Activated CD4-positive, alpha-beta T cell treated with anti-CD3 and anti-CD28 coated beads for 24 hours (primary cell): Measurements from ENCODE around the gene NEK10.
"Not testable (repeated sequence)": the region's sequence is repeated elsewhere in the genome, so short reads cannot be mapped to it uniquely, and the experiment has no call there.

Experiments
- DNase-seq, 2 donors: peaks; one replicate each; pipeline ENCODE4 v3.0.0-alpha.2; 2020; ENCODE audit warnings: low read depth in 2 of 2

NEK10 gene

DNA sequence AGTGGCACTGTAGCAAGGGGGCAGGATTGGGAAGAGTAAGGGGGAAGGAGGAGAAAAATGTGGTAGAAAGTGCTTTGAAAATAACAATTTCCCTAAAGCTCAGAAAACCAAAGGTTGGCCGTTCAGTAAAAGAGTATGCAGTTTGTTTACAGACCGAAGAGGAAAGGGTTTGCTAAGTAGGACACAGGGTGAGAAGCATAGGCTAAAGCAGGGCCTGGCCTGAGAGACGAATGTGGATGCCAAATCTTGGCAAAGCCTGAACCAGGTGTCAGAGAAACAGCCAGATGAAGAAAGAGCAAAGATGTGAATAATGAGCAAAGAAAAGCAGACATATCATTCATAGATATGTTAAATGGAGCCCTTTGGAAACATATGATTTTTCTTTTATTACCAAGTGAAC lies 17.1 kb downstream of the NEK10 start:
- DNase-seq: no peak

DNA sequence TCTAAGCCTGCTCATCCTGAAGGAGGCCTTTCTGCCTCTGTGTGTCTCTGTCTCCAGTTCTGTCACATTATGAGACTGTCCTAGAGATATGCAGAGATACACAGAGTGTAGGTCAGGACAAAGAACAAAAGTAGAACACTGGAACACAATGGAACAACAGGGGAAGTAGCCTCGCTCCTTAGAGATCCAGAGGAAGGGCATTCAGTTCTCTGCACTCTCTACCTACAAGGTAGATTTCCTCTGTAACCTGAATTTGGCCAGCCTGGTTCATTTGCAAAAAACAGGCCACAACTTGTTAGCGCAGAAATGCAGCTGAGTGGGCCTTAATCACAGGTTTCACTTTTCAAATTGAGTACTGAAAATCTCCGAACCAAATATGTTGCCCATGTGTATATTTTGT lies 19.4 kb downstream of the NEK10 start:
- DNase-seq: no peak

DNA sequence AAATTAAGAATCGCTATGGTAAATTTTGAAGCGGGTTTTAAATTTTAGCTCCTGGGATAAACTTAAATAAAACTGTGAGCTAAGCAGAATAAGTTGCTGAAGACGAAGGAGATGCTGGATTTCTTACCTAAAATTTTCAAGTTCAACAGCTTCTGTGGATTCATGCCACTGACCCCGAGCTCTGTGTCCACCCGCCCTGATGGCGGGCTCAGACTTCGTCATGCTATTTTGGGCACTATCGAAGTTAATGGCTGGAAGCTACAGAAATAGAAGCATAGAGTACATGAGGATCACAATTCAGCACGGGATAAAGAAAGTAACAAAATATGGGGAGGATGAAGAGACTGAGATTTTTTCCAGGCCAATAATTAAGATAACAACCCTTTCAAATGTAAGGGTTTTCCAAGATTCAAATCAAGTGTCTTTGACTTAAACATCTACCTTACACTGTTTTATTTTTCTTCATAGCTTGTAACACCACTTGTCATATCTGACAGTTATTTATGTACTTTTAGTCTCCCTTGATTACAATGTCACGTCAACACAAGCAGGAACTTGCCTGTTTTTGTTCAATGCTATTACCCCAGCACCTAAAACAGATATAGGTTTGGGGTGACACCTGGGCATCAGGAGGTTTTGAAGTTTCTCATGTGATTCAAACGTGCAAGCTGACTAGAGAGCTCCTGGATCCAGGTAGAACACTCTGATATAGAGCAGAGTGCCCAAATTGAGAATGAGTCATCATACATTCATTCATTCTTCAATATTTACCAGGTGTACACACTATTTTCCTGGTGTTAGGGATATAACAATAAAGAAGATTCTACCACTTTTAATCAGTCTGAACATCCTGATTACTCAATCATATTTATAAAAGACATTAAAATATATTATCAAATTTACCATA lies 23.0 kb downstream of the NEK10 start:
- DNase-seq: no peak

DNA sequence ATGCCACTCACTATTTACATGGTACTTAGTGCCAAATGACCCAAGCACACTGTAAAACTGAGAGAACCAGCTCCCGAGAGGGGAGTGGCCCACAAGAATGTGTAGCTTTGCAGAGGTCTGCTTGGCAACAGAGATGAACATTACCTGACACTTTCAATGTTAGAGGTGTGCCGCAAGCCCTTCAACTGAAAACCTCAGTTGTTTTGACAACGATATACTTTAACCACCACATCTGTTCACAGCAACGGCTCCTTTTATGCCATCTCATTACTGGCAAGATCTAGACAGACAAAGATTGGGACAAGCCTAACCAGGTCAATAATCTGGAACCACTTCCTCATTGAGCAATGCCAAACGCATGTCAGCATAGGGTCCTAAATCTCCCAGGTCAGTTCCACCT lies 23.7 kb downstream of the NEK10 start:
- DNase-seq: no peak

DNA sequence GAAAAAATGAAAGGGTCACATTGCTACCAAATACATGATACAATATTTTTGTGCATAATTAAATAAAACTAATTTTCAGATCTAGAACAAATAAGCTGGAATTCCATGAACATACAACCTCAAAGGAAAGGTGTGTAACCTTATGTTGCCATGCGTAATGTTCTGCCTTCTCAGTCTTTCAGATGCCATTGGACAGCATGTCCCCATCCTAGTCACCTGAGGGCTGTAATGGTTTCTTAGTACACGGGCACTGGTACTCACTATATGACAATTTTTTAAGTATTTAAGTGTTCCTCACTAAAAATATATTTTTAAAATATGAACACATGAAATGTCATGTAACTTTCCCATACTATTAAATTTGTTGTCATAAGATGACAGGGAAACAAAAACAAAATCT lies 24.1 kb downstream of the NEK10 start:
- DNase-seq: no peak

DNA sequence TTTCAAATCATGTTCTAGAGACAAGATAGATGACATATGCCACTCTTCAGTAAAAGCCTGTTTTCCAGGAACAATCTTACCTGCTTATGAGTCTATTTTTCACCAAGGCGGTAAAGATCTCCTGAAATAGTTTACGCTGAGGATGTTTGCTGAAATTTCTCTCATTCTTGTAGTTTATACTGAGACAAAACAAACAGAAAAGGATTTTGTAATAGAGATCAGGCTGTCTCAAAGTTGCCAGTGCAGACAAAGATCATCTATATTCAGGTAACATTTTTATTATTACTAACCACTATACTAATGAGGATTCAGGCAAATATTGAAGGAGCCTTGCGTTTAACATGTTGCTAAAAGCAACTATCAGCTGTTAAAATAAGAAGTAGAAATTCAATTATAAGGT lies 25.0 kb downstream of the NEK10 start:
- no peak for DNase-seq

DNA sequence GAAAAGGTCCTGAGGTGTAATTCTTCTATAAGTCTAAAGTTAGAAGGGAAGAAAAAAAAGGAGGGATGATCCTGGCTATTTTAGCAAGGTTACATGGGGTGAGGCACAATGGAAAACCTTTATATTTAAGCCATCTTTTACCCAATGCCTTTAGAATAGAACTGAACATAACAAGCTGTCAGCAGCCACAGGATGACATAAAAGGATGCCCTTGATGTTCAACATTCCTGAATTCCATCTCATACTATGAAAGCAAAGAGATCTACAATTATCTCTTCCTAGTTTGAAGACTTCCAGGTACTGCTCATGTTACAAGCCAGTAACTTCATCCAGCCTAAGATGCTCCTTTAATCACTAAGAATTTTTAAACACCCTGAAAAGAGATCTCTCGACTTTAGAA lies 26.9 kb downstream of the NEK10 start:
- no peak for DNase-seq

DNA sequence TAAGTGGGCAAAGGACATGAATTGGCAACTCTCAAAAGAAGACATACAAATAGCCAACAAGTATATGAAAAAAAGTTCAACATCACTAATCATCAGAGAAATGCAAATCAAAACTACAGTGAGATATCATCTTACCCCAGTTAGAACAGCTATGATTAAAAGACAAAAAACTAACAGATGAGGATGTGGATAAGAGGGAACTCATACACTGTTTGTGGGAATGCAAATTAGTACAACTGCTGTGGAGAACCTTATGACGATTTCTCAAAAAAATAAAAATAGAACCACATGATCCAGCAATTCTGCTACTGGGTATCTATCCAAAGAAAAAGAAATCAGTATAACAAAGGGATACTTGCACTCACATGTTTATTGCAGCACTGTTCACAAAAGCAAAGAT lies 28.6 kb downstream of the NEK10 start:
- DNase-seq: no peak

DNA sequence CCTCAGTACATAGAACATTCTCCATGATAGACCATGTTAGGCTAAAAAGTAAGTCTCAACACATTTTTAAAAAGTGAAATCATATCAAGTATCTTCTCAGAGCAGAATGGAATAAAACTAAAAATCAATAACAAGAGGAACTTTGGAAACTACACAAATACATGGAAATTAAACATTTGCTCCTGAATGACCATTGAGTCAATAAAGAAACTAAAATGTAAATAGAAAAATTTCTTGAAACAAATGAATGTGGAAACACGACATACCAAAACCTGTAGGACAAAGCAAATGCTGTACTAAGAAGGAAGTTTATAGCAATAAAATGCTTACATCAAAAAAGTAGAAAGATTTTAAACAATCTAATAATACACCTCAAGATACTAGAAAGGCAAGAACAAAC lies 33.6 kb downstream of the NEK10 start:
- DNase-seq: no peak

DNA sequence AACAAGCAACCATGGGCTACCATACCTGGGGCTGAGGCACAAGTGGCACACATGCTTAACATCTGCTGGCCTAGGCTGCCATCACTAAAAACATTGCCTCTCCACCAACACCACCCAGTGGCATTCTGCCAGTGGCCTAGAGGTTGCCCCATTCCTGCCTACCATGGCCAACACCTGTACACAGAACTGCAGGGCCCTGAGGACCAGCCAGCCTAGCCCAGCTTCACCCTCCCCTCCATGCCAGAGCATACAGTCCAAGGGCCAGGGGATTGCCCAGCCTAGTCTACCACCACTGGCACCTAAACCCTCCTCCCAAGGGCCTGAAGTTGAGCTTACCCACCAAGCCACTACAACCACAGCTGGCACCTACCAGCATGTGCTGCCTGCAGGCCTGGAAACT lies 35.3 kb downstream of the NEK10 start:
- no peak for DNase-seq

DNA sequence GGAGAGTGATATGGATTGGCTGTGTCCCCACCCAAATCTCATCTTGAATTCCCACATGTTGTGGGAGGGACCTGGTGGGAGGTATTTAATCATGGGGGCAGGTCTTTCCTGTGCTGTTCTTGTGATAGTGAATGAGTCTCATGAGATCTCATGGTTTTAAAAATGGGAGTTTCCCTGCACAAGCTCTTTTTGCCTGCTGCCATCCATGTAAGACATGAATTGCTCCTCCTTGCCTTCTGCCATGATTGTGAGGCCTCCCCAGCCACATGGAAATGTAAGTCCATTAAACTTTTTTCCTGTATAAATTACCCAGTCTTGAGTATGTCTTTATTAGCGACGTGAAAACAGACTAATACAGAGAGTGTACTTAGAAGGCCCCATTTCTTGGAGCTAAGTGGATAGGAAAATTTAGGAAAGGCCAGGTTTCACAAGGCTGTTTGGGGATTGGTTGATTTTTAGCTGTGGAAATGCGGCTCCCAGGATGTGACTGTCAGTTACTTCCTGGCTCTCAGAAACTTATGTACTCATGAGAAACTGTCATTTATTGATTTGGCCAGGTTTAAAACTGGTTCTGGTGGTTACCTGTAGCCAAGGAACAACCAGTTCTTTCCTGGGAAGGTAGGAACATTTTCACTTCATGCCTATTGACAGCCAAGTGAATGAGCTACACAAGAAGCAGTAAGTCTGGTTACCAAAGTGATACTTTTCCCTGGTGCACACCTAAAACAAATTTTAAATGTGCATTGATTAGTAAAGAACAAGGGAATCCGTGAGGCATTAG lies 40.0 kb downstream of the NEK10 start:
- not testable (repeated sequence) for DNase-seq

DNA sequence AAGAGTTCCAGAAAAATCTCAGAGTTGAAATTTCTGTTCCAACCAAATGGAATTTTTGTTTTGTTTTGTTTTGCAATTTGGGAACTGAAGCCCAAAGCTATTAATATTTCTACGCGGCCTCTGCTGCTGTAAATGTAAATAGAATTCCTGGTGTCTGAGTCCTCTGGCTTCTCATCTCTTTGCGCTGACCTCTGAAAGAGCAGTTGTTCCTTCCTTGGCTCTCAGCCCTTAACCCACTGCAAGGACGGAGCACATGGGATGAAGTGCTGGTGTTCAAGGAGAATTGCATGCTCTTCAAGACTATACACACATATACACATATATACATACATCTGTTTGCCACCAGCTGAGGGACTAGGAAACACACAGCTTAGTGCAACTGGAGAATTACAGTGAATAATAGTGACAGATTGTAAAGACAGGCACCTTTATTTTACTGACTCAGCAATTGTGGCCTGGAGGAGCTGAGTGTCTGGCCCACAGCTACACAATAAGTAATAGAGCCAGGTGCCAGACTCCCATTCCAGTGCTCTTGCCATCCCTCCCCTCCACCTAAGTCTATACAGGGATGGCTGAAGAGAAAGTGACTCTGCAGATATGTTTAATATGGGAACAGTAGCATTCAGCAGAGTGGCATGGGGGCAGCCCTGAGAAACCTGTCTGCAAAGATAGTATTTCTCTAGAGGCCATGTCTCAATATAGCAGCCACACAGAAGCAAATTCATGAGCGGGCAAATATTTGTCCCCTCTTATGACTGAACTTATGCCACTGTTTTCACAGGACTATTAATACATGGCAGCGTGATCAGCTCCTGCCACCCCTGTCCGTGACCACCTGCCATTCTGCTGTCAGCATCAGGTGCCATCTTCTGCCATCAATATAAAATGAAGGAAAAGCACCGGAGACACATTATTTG lies 42.3 kb downstream of the NEK10 start:
- DNase-seq: no peak

DNA sequence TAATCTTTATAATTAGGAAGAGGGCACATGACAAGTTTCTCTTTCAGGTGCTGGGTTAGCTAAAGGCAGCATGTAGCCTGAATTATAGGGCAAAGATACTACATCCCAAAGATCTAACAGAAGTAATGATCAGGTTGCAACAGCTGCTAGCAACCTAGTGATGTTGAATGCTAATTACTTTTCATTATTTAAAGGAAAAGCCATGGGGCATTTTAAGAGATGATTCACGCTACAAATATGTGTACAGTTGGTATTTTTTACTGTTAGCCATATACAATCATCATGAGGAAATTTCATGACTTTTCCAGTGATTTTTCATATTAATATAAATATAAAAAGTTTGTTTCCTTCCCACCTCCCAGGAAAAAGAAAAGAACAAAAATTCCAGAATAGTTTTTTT lies 43.0 kb downstream of the NEK10 start:
- no peak for DNase-seq

DNA sequence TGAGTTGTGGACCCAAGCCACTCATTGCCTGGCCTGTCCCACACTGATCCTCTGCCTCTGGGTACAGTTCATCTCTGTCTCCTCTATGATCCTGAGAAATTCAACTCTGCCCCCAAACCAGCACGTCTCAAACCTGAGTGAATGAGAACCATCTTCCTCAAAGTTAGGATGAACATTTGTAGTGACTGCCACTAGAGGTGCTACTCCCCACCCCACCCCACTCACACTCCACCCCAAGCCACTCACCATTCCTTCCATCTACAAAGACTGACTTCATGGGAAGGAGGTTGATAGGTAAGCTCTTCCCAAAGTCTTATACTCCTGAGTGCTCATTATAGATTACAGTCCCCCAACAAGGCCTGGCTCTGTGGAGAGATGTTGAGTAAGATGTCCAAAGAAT lies 43.8 kb downstream of the NEK10 start:
- DNase-seq: no peak

DNA sequence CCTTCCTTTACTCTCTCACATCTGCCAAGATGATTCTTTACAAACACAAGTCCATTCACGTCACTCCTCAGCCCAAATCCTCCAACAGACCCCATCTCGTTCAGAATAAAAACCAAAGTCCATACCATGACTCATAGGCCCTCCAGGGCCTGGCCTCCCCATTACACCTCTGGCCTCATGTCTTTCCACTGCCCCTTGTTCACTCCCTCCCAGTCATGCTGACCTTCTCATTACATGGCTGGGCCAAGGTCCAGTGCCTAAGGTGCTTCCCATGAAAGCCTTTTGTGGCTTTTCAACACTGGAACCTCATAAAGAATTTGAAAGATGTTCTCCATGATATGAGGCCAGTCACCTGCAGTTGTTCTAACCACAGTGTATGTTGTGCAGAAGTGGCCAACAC lies 44.5 kb downstream of the NEK10 start:
- no peak for DNase-seq

DNA sequence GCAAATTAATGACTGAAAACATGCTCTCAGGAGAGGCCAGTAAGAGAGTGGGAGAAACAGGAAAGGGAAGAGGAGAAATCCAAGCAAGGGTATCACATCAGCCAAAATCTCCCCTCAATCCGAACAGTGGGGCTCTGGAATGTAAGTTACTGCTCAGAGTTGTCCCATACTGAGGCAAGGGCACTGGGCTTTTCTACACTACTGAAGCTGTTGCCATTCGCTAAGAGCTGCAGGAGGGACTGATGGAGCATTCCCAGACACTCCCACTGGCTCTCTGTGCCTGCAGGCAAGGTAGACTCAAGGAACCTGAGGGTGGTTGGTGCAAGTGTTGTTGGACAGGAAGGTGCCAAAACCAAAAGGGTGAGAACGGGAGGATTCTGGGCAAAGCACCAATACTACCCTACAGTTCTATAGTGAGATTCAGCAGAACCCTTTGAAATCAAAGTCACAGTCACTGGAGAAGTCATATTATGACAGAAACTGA lies 46.1 kb downstream of the NEK10 start:
- no peak for DNase-seq

DNA sequence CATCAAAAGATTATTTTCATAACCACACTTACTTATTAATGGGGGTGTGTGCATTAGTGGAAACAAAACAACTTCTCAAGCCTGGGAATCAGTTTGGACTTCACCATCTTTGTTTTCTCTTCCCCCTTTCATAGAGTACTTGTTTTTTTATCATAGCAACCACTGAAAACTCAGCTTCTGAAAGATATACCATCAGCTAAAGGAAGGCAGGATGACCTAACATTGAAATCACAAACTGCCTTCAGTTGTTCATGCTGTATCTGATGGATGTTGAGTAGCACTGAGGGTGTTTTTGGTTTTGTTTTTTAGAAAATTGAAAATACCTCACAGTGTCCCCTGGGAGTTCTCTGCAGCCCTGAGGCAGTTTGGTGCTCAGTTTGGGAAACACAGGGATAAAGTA lies 46.5 kb downstream of the NEK10 start:
- DNase-seq: no peak

DNA sequence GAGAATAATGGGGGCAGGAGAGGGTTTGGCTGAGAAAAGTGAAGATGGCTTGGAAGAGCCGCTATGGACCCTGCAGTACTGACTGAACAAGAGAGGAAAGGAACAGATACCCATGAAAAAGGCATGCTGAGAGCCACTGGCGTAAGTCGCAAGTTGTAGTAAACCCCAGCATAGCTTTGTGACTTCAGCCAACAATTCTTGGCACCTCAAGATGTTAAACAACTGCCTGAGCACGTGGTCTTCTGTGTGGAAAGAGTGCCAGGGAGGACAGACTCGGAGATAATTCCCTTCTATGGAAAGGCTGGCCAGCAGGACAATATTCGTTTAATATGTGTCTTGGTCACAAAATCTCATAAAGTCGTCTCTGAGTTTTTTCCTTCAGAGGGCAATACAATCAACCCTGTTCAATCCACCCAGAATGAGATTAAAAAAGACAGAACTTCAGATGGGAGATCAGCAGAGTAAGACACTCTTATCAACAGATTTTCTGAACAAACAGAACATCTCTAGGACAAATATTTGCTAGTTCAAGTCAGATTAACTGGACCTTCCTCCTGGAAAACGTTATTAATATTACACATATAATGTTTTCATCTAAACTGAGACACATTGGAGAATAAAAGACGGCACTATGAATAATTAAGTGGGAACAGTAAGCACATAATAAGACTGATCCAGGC lies 49.2 kb downstream of the NEK10 start:
- no peak for DNase-seq

DNA sequence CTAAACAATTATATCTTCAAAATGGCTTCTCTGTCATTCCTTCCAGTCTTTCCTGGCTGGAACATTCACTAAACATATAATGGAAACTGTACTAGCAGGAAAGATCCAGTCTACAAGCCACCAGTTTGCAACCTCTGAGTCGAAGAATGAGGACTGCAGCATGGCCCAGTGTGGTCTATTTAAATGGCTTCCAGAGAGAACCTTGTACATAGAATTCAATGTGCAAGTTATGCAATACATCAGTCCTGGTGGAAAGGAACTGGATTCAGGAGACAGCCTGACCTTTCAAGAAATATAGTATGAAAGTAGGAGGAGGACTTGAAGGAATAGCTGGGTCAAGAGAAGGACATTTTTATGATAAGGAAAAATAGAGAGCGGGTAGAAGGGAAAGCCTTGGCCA lies 49.9 kb downstream of the NEK10 start:
- no peak for DNase-seq

DNA sequence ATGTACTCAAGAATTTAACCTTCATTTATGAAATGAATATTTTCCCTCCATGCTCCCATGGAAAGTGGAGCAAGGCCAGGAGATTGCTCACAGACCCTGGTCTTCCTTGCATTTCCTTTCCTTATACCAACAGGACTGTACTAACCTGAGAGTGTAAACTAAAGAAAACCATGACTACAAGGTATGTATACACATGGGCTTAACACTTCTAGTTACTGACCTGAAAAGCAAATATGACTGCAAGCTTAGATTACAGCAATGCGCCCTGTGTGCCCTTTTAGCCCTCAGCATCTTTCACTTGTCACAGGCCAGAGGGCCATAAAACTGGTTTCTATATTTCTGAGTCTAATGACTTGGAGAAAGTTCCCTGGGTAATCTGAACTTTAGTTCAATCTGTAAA lies 52.1 kb downstream of the NEK10 start:
- no peak for DNase-seq

DNA sequence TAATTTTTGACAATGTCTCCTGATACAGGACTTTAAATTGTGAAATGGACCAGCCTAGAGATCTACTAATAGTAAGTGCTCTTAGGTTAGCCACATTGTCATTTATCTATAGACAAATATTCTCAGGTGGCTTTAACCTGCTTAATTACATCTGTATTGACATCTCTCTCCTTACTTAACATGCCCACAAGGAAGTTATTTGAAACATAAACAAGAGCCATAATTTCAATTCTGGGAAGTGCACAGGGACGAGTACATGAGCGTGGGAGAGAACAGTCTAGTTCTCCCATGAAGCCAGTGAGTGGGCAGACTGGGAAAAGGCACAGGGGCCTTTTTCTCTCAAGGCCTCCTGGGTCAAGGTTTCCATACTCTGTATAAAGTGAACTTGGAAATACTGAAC lies 54.2 kb downstream of the NEK10 start:
- DNase-seq: no peak
